ENCODE measurements around the gene ABLIM3.

Gene ABLIM3

GRCh38 chr5:149302641-149303040 lies 161.3 kb downstream of the ABLIM3 start:
- H3K27ac ChIP-seq, result no peak overlapping the region

GRCh38 chr5:149303210-149303609 lies 161.9 kb downstream of the ABLIM3 start:
- no peaks in the 10 kb centered on the region for H3K36me3 ChIP-seq (ENCODE audit: insufficient read depth)
- no peak overlapping the region for H3K4me3 ChIP-seq (IDR thresholded peaks at IDR 0.05; ENCODE audit: insufficient read depth, low read depth, low read length)
- H3K79me2 ChIP-seq (ENCODE audit: insufficient read depth, low read depth), result no peaks in the 10 kb centered on the region
- no peak for TF ChIP-seq CTCF (conservative IDR thresholded peaks at IDR 0.05; ENCODE audit: low read depth, low read length)
- H3K9ac ChIP-seq, result no peak overlapping the region
- no peaks in the 10 kb centered on the region for H3K4me1 ChIP-seq (ENCODE audit: low read depth, poor library complexity, severe bottlenecking)
- H4K20me1 ChIP-seq (ENCODE audit: insufficient read depth), result no peaks in the 10 kb centered on the region
- H3K4me2 ChIP-seq, result no peak overlapping the region
- H3K27ac ChIP-seq, result no peak overlapping the region
- no peak overlapping the region for H2AFZ ChIP-seq (ENCODE audit: low read depth)
- H3K27me3 ChIP-seq (ENCODE audit: insufficient read depth, low read depth), result no peaks in the 10 kb centered on the region

More at GRCh38 chr5:149302641-149303040, 161.3 kb downstream of the ABLIM3 start:
- no peak overlapping the region for H3K9ac ChIP-seq
- no peaks in the 10 kb centered on the region for H3K4me1 ChIP-seq (ENCODE audit: low read depth, poor library complexity, severe bottlenecking)
- no peak overlapping the region for H3K4me3 ChIP-seq (IDR thresholded peaks at IDR 0.05; ENCODE audit: insufficient read depth, low read depth, low read length)
- H3K4me2 ChIP-seq, result no peak overlapping the region
- H2AFZ ChIP-seq (ENCODE audit: low read depth), result no peak overlapping the region
- no peaks in the 10 kb centered on the region for H3K36me3 ChIP-seq (ENCODE audit: insufficient read depth)
- no peaks in the 10 kb centered on the region for H3K27me3 ChIP-seq (ENCODE audit: insufficient read depth, low read depth)
- H3K79me2 ChIP-seq (ENCODE audit: insufficient read depth, low read depth), result no peaks in the 10 kb centered on the region
- no peak for TF ChIP-seq CTCF (conservative IDR thresholded peaks at IDR 0.05; ENCODE audit: low read depth, low read length)
- H4K20me1 ChIP-seq (ENCODE audit: insufficient read depth), result no peaks in the 10 kb centered on the region

- Histone ChIP-seq H3K27ac (no peak overlapping the region), H3K4me3 (IDR thresholded peaks at IDR 0.05; ENCODE audit: insufficient read depth, low read depth, low read length) (no peak overlapping the region), H3K79me2 (ENCODE audit: insufficient read depth, low read depth) (no peaks in the 10 kb centered on the region), H3K36me3 (ENCODE audit: insufficient read depth) (no peaks in the 10 kb centered on the region), H3K4me1 (ENCODE audit: low read depth, poor library complexity, severe bottlenecking) (no peaks in the 10 kb centered on the region), H2AFZ (ENCODE audit: low read depth) (no peak overlapping the region), H4K20me1 (ENCODE audit: insufficient read depth) (no peaks in the 10 kb centered on the region), H3K27me3 (ENCODE audit: insufficient read depth, low read depth) (no peaks in the 10 kb centered on the region), H3K9ac (no peak overlapping the region), H3K4me2 (no peak overlapping the region)
- TF ChIP-seq CTCF (conservative IDR thresholded peaks at IDR 0.05; ENCODE audit: low read depth, low read length), result no peak
These were observed 163.1 kb downstream of the ABLIM3 start for GRCh38 chr5:149304195-149305078.

- Histone ChIP-seq H3K4me3 (IDR thresholded peaks at IDR 0.05; ENCODE audit: insufficient read depth, low read depth, low read length) (no peak overlapping the region), H3K9ac (no peak overlapping the region), H3K4me1 (ENCODE audit: low read depth, poor library complexity, severe bottlenecking) (no peaks in the 10 kb centered on the region), H3K79me2 (ENCODE audit: insufficient read depth, low read depth) (no peaks in the 10 kb centered on the region), H4K20me1 (ENCODE audit: insufficient read depth) (no peaks in the 10 kb centered on the region), H3K27ac (no peak overlapping the region), H3K4me2 (no peak overlapping the region), H2AFZ (ENCODE audit: low read depth) (no peak overlapping the region), H3K36me3 (ENCODE audit: insufficient read depth) (no peaks in the 10 kb centered on the region), H3K27me3 (ENCODE audit: insufficient read depth, low read depth) (no peaks in the 10 kb centered on the region)
- no peak for TF ChIP-seq CTCF (conservative IDR thresholded peaks at IDR 0.05; ENCODE audit: low read depth, low read length)
These were observed 168.1 kb downstream of the ABLIM3 start for GRCh38 chr5:149309354-149309753.

Data from KMS-11 (cell line).